ENCODE measurements around the gene ALX3.
"Not testable (repeated sequence)": the region's sequence is repeated elsewhere in the genome, so short reads cannot be mapped to it uniquely, and the experiment has no call there.

Gene ALX3

GRCh38 chr1:110038271-110038670 is 32.2 kb downstream of the ALX3 start:
- DNase-seq, result no peak

DNA sequence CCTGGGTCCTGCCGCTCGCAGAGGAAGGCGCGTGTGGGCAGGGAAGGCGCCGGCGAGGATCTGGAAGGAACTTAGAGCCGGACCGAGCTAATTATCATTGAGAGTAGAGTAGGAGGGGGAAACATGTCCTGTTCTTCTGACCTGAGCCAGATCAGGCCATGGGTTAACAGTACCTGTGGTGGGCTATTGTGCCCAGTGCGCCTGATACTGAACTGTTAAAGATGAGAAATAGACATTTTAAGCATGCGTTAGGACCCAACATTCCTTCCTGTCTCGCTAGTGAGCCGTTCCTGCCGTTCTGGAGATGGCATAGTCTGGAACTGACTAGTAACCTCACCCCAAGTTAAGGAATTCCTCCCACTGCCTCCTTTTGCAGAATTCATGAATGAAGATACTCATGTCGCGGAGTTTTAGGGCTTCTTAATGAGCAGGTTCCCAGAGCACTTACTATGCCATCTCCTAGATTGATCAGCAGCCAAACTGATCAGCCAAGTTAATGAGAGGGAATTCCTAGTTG is 35.2 kb downstream of the ALX3 start:
- DNase-seq, result no peak

DNA sequence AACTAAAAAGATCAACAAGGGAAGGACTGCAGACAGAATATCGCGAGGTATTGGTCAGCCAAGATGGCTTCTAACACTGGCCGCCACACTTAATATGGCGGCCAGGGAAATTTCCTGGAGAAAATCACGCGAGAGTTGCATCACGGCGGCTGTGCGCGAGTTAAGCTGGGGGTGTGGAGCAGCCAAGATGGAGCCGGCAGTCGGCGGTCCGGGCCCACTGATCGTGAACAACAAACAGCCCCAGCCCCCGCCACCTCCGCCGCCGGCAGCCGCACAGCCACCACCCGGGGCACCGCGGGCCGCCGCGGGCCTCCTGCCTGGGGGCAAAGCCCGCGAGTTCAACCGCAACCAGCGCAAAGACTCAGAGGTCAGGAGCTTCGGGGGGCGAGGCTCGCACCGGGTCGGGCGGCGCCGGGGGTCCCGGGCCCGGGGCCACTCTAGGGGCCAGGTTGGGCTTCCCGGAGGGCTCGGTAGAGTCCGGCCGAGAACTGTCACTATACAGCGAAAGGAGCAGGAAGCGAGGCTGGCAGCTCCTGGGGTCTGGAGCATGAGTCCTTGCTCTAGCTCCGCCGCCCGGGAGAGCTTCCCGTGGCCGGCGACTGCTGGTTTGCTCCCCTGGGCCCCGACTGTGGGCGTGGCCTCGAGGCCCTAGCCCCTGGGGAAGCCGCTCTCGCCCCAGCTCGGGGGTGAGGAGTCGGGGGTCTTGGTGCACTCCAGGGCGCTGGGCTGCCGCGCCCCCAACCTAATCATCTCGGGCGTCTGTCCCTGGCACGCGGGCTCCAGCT is 35.8 kb downstream of the ALX3 start, which contains the start of gene STRIP1:
TSS of gene STRIP1 (plus strand) at position 174 of the 785 bp plus-strand sequence. CDS start at position 188, 14 bp downstream.
- DNase-seq, result peak; percentile 83

DNA sequence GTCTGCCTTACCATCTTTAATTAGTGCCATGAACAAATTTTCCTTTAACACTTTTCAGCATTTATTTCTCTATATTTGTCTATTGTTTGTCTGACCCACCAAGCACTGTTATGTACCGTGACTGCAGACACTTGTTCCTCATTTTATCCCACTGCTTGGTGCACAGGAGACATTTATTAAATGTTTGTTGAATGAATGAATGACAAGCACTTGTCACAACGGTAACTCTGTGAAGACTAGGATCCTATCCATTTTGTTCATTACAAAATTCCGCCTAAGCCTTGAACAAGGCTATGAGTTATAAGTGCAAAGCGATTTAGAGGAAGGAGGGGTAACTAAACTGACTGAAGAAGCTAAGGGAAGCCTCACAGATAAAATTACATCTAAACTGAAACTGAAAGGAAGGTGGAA is 36.4 kb downstream of the ALX3 start:
- no peak for DNase-seq

DNA sequence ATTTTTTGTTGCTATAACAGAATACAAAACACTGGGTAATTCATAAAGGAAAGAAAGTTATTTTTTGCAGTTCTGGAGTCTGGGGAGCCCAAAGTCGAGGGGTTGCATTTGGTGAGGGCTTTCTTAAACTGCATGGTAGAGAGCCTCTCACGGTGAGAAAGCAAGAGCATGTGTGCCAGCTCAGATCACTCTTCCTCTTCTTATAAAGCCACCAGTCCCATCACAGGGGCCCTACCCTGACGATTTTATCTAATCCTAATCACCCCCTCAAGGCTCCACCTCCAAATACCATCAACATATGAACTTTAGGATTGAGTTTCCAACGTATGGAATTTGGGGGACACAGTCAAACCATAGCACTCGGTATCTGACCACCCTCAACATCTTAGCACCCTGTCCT is 37.1 kb downstream of the ALX3 start:
- DNase-seq, result no peak

GRCh38 chr1:110032327-110032726 is 38.1 kb downstream of the ALX3 start:
- DNase-seq, result no peak

- DNase-seq, result not testable (repeated sequence)
These were observed 39.8 kb downstream of the ALX3 start for GRCh38 chr1:110030687-110031086.

GRCh38 chr1:110024613-110025012 is 45.9 kb downstream of the ALX3 start:
- DNase-seq, result no peak

DNA sequence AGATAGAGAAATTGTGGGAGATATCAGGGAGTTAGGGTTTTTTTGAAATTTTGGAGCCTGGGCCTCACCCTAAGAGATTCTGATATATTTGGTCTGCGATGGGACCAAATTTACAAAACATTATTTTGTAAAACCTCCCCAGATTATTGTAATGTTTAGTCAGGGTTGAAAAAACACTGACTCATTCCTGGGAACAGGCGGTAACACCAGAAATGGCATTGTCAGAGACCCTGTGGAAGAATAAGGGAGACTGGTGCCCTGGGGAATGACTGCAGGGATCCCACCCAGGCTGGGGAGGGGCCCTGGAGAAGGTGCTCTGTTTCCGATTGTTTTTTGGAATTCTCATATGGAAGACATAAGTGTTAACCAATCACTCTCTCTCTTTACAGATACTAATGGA is 49.2 kb downstream of the ALX3 start:
- DNase-seq, result no peak

DNA sequence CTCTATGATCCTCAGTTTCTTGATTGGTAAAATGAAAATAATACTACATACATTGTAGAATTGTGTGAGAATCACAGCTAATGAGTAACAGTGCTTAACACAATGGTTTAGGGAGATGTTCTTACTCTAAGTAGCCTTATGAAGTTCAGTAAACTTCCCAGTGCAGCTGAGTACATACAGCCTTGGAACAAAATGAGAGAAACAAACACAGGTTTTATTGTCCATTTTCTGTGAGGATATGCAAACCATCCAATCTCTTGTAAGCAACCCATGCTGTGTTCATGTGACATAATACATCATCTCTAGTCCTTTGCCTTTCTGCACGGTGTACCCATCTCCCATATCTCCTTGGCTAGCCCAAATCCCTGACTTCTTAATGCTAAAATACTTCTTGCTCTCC is 50.7 kb downstream of the ALX3 start:
- no peak for DNase-seq

- no peak for DNase-seq
These were observed 52.1 kb downstream of the ALX3 start for GRCh38 chr1:110018396-110018795.

DNA sequence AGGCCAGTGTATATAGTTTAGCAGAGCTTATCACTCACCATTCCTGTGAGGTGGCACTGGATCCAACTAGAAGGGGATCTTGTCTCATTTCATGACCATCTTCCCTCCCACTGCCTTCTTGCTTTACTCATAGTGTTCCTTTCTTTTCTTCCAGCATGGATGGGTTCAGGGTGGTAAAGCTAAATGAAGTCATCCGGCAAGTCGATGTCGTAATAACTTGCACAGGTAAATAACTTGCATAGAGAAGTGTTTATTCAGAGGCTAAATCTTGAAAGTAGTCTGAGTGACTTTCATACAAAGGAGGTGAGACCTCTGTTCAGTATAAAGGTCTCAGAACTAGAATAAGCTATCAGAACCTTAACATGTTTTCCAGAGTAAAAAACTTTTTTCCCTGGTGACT is 52.7 kb downstream of the ALX3 start:
- DNase-seq, result no peak

- DNase-seq, result no peak
These were observed 58.2 kb downstream of the ALX3 start for GRCh38 chr1:110012100-110012780.

DNA sequence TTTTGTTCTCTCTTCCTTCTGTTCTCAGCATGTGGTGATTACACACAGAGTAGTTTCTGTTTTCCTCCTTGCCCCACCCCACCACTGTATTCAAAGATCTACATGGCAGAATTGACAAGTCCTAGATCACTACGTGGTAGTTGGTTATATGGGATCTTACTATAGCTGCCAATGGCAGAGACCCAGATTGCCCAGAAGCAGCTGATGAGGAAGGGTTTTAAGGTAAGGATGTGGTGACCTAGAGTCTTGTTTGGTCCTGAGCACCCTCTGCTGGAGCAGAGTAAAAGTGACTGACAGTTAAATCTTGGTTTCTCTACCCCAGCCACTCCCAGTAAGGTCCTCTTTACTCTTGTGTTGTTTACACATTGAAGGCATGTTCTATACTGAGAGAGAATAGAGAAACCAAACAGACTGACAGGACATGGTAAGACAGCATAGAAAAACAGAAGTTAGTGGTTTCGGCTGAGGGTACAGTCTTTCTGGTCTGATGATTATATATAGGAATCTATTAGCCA is 58.9 kb downstream of the ALX3 start:
- no peak for DNase-seq

All from NCI-H1048 (cell line).